Caco-2 (cell line): ENCODE measurements around the gene CD59. TPM values are rescaled to one million over a fixed set of nuclear protein-coding genes. Genes with fewer than 3 reads are reported as not detected.

Source experiments
- BruUV-seq: library from RNA; stranded (reverse); fragments of 400-500 nt; replicated peaks from 2 replicates; lab custom pipeline; 2021; lab: Mats Ljungman, UMichigan
- CTCF ChIA-PET: fragments of 300-600 bp; sonication (Branson Sonifier 250); formaldehyde crosslinking; loops from one replicate; lab custom pipeline; 2022; ENCODE audit warnings: antibody characterized with exemption; lab: Charles Lee
- POLR2A ChIA-PET: fragments of 300-600 bp; sonication (Branson Sonifier 250); formaldehyde crosslinking; loops from one replicate; lab custom pipeline; 2022; ENCODE audit warnings: antibody characterized with exemption; lab: Charles Lee
- DNase-seq, 2 experiments: peaks; one replicate each; pipeline versions ENCODE4 v3.0.0 to v3.0.0-alpha.2; 2020 to 2022
- H3K27me3 ChIP-seq: replicated peaks from 2 replicates; pipeline ENCODE4 v1.6.0; 2011; ENCODE audit warnings: low read length; ENCODE audit not compliant: control insufficient read depth, insufficient read depth
- H3K36me3 ChIP-seq: 2 replicates; pipeline ENCODE4 v1.5.1; 2011; ENCODE audit warnings: low read length; ENCODE audit not compliant: control insufficient read depth, insufficient read depth
- H3K4me1 ChIP-seq: fragments of 250-450 bp; sonication (Bioruptor Pico); 2 replicates; pipeline ENCODE4 v1.5.1; 2020; ENCODE audit warnings: mild to moderate bottlenecking
- H3K4me3 ChIP-seq: 2 replicates; pipeline ENCODE4 v1.5.1; 2011; ENCODE audit warnings: low read depth, mild to moderate bottlenecking, control low read depth, low read length
- H3K9me3 ChIP-seq: fragments of 250-450 bp; sonication (Bioruptor Pico); 2 replicates; pipeline ENCODE4 v1.5.1; 2020; ENCODE audit warnings: mild to moderate bottlenecking, moderate library complexity
- H3K27ac Mint-ChIP-seq: one replicate; pipeline ENCODE4 v1.8.0; 2022; ENCODE audit warnings: mixed read lengths; ENCODE audit not compliant: unreplicated experiment
- H3K27me3 Mint-ChIP-seq: one replicate; pipeline ENCODE4 v1.8.0; 2022; ENCODE audit warnings: mixed read lengths; ENCODE audit not compliant: insufficient read depth, unreplicated experiment
- H3K36me3 Mint-ChIP-seq: one replicate; pipeline ENCODE4 v1.8.0; 2022; ENCODE audit warnings: mild to moderate bottlenecking, mixed read lengths; ENCODE audit not compliant: insufficient read depth, unreplicated experiment
- H3K4me1 Mint-ChIP-seq: one replicate; pipeline ENCODE4 v1.8.0; 2022; ENCODE audit warnings: low read depth, mixed read lengths; ENCODE audit not compliant: unreplicated experiment
- H3K4me3 Mint-ChIP-seq: one replicate; pipeline ENCODE4 v1.8.0; 2022; ENCODE audit warnings: mild to moderate bottlenecking, moderate library complexity, mixed read lengths; ENCODE audit not compliant: unreplicated experiment
- H3K9me3 Mint-ChIP-seq: one replicate; pipeline ENCODE4 v1.8.0; 2022; ENCODE audit warnings: mixed read lengths; ENCODE audit not compliant: unreplicated experiment
- CTCF ChIP-seq, 2 experiments: fragments of 200-600 bp in 1 of 2; IDR thresholded peaks; 1 replicate in 1 of 2; 2 replicates in 1 of 2; pipeline versions ENCODE4 v1.5.1 to v1.8.0; 2011 to 2022; ENCODE audit warnings: antibody characterized with exemption in 1 of 2, control low read depth in 1 of 2, inconsistent platforms in 1 of 2, low read depth in 1 of 2, low read length in 1 of 2, mild to moderate bottlenecking in 1 of 2, moderate library complexity in 1 of 2; ENCODE audit not compliant: insufficient read depth in 1 of 2, severe bottlenecking in 1 of 2, unreplicated experiment in 1 of 2
- intact Hi-C: fragments of 100-400 bp; cut with micrococcal nuclease; formaldehyde crosslinking; loops from one replicate; pipeline ENCODE4 v1.10.0; 2022; ENCODE audit not compliant: unreplicated experiment
- total RNA-seq: library from RNA; stranded (reverse); gene quantifications from 2 replicates; pipeline ENCODE4 v1.2.3, GENCODE V29; 2022

CD59 gene
- total RNA-seq, 1 experiment from 2014 or later: 149 TPM

DNA sequence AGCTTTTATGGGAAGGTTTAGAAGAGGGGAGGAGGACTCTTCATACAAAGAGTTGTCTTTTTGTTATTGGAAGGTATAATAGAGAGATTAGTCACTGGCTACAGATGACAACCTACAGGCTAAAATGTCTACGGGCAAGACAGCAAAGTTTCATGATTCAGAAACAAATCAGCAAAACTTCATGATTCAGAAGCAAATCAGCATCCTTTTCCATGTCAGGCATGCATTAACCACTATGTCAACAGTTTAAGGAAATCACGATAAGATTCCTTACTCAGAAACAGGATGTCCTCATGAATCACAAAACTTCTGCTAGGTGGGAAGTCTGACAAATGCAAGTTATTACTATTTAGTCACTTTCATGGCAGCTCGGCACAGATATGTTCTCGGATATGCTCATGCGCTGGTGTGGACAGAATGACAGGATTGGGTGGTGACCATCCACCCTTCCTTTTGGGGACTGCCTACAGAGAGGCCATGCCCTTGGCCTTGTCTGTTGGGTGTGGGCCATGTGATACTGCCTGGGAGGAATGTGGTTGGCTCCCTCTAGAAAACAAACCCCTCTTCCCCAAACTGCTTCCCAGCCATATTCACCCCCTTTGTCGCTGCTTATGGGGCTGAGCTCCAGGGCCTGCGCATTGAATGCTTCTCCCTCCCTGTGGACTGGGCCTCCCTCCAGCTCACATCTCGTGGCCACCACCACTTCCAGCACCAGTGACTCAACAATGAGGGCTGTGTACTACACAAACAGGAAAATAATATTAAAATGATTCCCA, 45.7 kb downstream of the CD59 start:
- Histone ChIP-seq H3K9me3 (0 out of 2 replicates have a peak, but pooled peaks cover 3% of the 10 kb centered on the region), H3K4me1 (peaks cover 14% of the 10 kb centered on the region), H3K36me3 (no peaks in the 10 kb centered on the region), H3K4me3 (no peak overlapping the region), H3K27me3 (no peaks in the 10 kb centered on the region)
- DNase-seq: no peak
- no peaks in the 10 kb centered on the region for H3K27me3 Mint-ChIP-seq
- no TSS peak for BruUV-seq
- ChIA-PET CTCF (interaction anchor here (0.9 kb wide), 1 partner anchor 52 kb away, joined by 4 read pairs; no protein-coding TSS in a partner anchor), POLR2A (no interaction called here)
- intact Hi-C loops: no loop called here
- no peaks in the 10 kb centered on the region for H3K36me3 Mint-ChIP-seq
- H3K27ac Mint-ChIP-seq: no peak overlapping the region
- H3K4me3 Mint-ChIP-seq: no peak overlapping the region
- no peak for TF ChIP-seq CTCF (IDR thresholded peaks at IDR 0.05; ENCODE audit: insufficient read depth in 1 of 2, low read depth in 1 of 2, low read length in 1 of 2, severe bottlenecking in 1 of 2, unreplicated experiment in 1 of 2)
- H3K4me1 Mint-ChIP-seq: peaks cover 13% of the 10 kb centered on the region
- no peaks in the 10 kb centered on the region for H3K9me3 Mint-ChIP-seq

GRCh38 chr11:33689501-33689900, 46.7 kb downstream of the CD59 start:
- H3K4me3 ChIP-seq: no peak overlapping the region
- no peak for TF ChIP-seq CTCF (IDR thresholded peaks at IDR 0.05; ENCODE audit: insufficient read depth in 1 of 2, low read depth in 1 of 2, low read length in 1 of 2, severe bottlenecking in 1 of 2, unreplicated experiment in 1 of 2)
- 0 out of 2 replicates have a peak, but pooled peaks cover 3% of the 10 kb centered on the region for H3K9me3 ChIP-seq
- ChIA-PET POLR2A (no interaction called here), CTCF (no interaction called here)
- H3K4me1 ChIP-seq: peaks cover 14% of the 10 kb centered on the region
- DNase-seq: no peak
- Mint-ChIP-seq H3K27ac (no peak overlapping the region), H3K27me3 (no peaks in the 10 kb centered on the region), H3K9me3 (no peaks in the 10 kb centered on the region), H3K36me3 (no peaks in the 10 kb centered on the region), H3K4me1 (peaks cover 13% of the 10 kb centered on the region), H3K4me3 (no peak overlapping the region)
- no peaks in the 10 kb centered on the region for H3K27me3 ChIP-seq
- intact Hi-C loops: no loop called here
- H3K36me3 ChIP-seq: no peaks in the 10 kb centered on the region
- no TSS peak for BruUV-seq

GRCh38 chr11:33689085-33689484, 47.1 kb downstream of the CD59 start:
- H3K27ac Mint-ChIP-seq: no peak overlapping the region
- no peaks in the 10 kb centered on the region for H3K36me3 ChIP-seq
- H3K9me3 ChIP-seq: 0 out of 2 replicates have a peak, but pooled peaks cover 3% of the 10 kb centered on the region
- H3K4me3 Mint-ChIP-seq: no peak overlapping the region
- BruUV-seq: no TSS peak
- no peak for DNase-seq
- no peaks in the 10 kb centered on the region for H3K36me3 Mint-ChIP-seq
- TF ChIP-seq CTCF (IDR thresholded peaks at IDR 0.05; ENCODE audit: insufficient read depth in 1 of 2, low read depth in 1 of 2, low read length in 1 of 2, severe bottlenecking in 1 of 2, unreplicated experiment in 1 of 2): no peak
- no peak overlapping the region for H3K4me3 ChIP-seq
- peaks cover 13% of the 10 kb centered on the region for H3K4me1 Mint-ChIP-seq
- H3K27me3 ChIP-seq: no peaks in the 10 kb centered on the region
- CTCF ChIA-PET: interaction anchor here (2.3 kb wide), 1 partner anchor 327 kb away, joined by 7 read pairs; no protein-coding TSS in a partner anchor
- intact Hi-C loops: no loop called here
- no peaks in the 10 kb centered on the region for H3K27me3 Mint-ChIP-seq
- H3K9me3 Mint-ChIP-seq: no peaks in the 10 kb centered on the region
- POLR2A ChIA-PET: no interaction called here
- peaks cover 14% of the 10 kb centered on the region for H3K4me1 ChIP-seq
